PC-9 (cell line): ENCODE results near the gene MEIS2. TPM values are rescaled to one million over a fixed set of nuclear protein-coding genes. Genes with fewer than 3 reads are reported as not detected.

ENCODE experiments used
- BruUV-seq: library from RNA; stranded (reverse); fragments of 400-500 nt; replicated peaks from 2 replicates; lab custom pipeline; 2021; lab: Mats Ljungman, UMichigan
- CTCF ChIA-PET: fragments of 300-600 bp; sonication (Branson Sonifier 250); formaldehyde crosslinking; loops from one replicate; lab custom pipeline; 2022; ENCODE audit warnings: antibody characterized with exemption; lab: Charles Lee
- POLR2A ChIA-PET: fragments of 300-600 bp; sonication (Branson Sonifier 250); formaldehyde crosslinking; loops from one replicate; lab custom pipeline; 2022; ENCODE audit warnings: antibody characterized with exemption; ENCODE audit not compliant: unreplicated experiment; lab: Charles Lee
- DNase-seq, 2 experiments: peaks; one replicate each; pipeline versions ENCODE4 v3.0.0 to v3.0.0-alpha.2; 2015 to 2022; ENCODE audit warnings: mixed read lengths in 1 of 2
- H2AFZ ChIP-seq: fragments of 200-600 bp; sonication (generic); 2 replicates; pipeline ENCODE4 v1.8.1; 2017; ENCODE audit warnings: antibody characterized with exemption
- H3F3A ChIP-seq: fragments of 200-600 bp; sonication (generic); 2 replicates; pipeline ENCODE4 v1.8.1; 2017; ENCODE audit warnings: antibody characterized with exemption, mild to moderate bottlenecking, low read depth; ENCODE audit not compliant: insufficient read depth
- H3K27ac ChIP-seq: fragments of 200-600 bp; sonication (generic); 2 replicates; pipeline ENCODE4 v1.6.1; 2016; ENCODE audit warnings: mixed run types
- H3K27me3 ChIP-seq: fragments of 200-600 bp; sonication (generic); 2 replicates; pipeline ENCODE4 v1.6.1; 2016; ENCODE audit warnings: low read depth, mixed run types; ENCODE audit not compliant: insufficient read depth
- H3K36me3 ChIP-seq: fragments of 200-600 bp; sonication (generic); 2 replicates; pipeline ENCODE4 v1.6.1; 2016; ENCODE audit warnings: low read depth, mixed run types
- H3K4me1 ChIP-seq: fragments of 200-600 bp; sonication (generic); replicated peaks from 2 replicates; pipeline ENCODE4 v1.6.1; 2016; ENCODE audit warnings: mixed run types; ENCODE audit not compliant: insufficient read depth
- H3K4me2 ChIP-seq: fragments of 200-600 bp; sonication (generic); 2 replicates; pipeline ENCODE4 v1.6.1; 2017; ENCODE audit warnings: mixed run types
- H3K4me3 ChIP-seq: fragments of 200-600 bp; sonication (generic); 2 replicates; pipeline ENCODE4 v1.6.1; 2016; ENCODE audit warnings: mixed run types
- H3K79me2 ChIP-seq: fragments of 200-600 bp; sonication (generic); 2 replicates; pipeline ENCODE4 v1.6.1; 2017; ENCODE audit warnings: low read depth, mixed run types
- H3K9me2 ChIP-seq: fragments of 200-600 bp; sonication (generic); 2 replicates; pipeline ENCODE4 v1.8.1; 2017; ENCODE audit warnings: mild to moderate bottlenecking; ENCODE audit not compliant: insufficient read depth
- H3K9me3 ChIP-seq: fragments of 200-600 bp; sonication (generic); 2 replicates; pipeline ENCODE4 v1.8.1; 2016; ENCODE audit warnings: low read depth; ENCODE audit not compliant: insufficient read depth
- H4K20me1 ChIP-seq: fragments of 200-600 bp; sonication (generic); 2 replicates; pipeline ENCODE4 v1.8.1; 2017; ENCODE audit not compliant: insufficient read depth
- CTCF ChIP-seq: fragments of 200-600 bp; sonication (generic); conservative IDR thresholded peaks from 2 replicates; pipeline ENCODE4 v1.6.1; 2017; ENCODE audit warnings: mixed run types, antibody characterized with exemption, mild to moderate bottlenecking, moderate library complexity
- EZH2 ChIP-seq: fragments of 200-600 bp; sonication (generic); IDR thresholded peaks from 2 replicates; pipeline ENCODE4 v1.8.0; 2017; ENCODE audit warnings: antibody characterized with exemption, low read depth
- intact Hi-C: fragments of 100-400 bp; cut with micrococcal nuclease; formaldehyde crosslinking; loops from one replicate; pipeline ENCODE4 v1.10.0; 2022; ENCODE audit not compliant: unreplicated experiment
- total RNA-seq: library from RNA; stranded (reverse); gene quantifications from 2 replicates; pipeline ENCODE4 v1.2.3, GENCODE V29; 2021

The MEIS2 gene
- total RNA-seq, 1 experiment from 2014 or later: 29.1 TPM

GRCh38 chr15:36893276-36893675 lies 207.1 kb downstream of the MEIS2 start:
- Histone ChIP-seq H3K27me3 (no peaks in the 10 kb centered on the region), H3K4me1 (no peaks in the 10 kb centered on the region), H3K9me3 (no peaks in the 10 kb centered on the region), H4K20me1 (no peaks in the 10 kb centered on the region), H2AFZ (no peak overlapping the region), H3K4me2 (no peak overlapping the region), H3K36me3 (no peaks in the 10 kb centered on the region), H3F3A (no peaks in the 10 kb centered on the region), H3K79me2 (no peaks in the 10 kb centered on the region), H3K27ac (no peak overlapping the region), H3K9me2 (no peaks in the 10 kb centered on the region), H3K4me3 (no peak overlapping the region)
- DNase-seq: no peak
- BruUV-seq: no TSS peak
- ChIA-PET CTCF (no interaction called here), POLR2A (interaction anchor here (0.6 kb wide), 1 partner anchor 1164 kb away, joined by 7 read pairs; no protein-coding TSS in a partner anchor)
- TF ChIP-seq CTCF (no peak), EZH2 (no peak)
- intact Hi-C loops: no loop called here

GRCh38 chr15:36888011-36888992 lies 212.0 kb downstream of the MEIS2 start:
- Histone ChIP-seq H3K27me3 (no peaks in the 10 kb centered on the region), H3K9me2 (no peaks in the 10 kb centered on the region), H3K9me3 (no peaks in the 10 kb centered on the region), H3F3A (no peaks in the 10 kb centered on the region), H3K4me2 (no peak overlapping the region), H3K4me3 (no peak overlapping the region), H4K20me1 (no peaks in the 10 kb centered on the region), H3K79me2 (no peaks in the 10 kb centered on the region), H2AFZ (no peak overlapping the region), H3K36me3 (no peaks in the 10 kb centered on the region), H3K4me1 (no peaks in the 10 kb centered on the region), H3K27ac (no peak overlapping the region)
- no peak for DNase-seq
- no TSS peak for BruUV-seq
- intact Hi-C loops: no loop called here
- CTCF ChIA-PET: interaction anchor here (0.6 kb wide), 1 partner anchor 245 kb away, joined by 5 read pairs; no protein-coding TSS in a partner anchor
- TF ChIP-seq EZH2 (no peak), CTCF (no peak)
- POLR2A ChIA-PET: no interaction called here

GRCh38 chr15:36887214-36887961 lies 213.0 kb downstream of the MEIS2 start:
- no peak overlapping the region for H3K27ac ChIP-seq
- no peaks in the 10 kb centered on the region for H3F3A ChIP-seq
- H2AFZ ChIP-seq: no peak overlapping the region
- ChIA-PET POLR2A (no interaction called here), CTCF (no interaction called here)
- no peaks in the 10 kb centered on the region for H3K9me2 ChIP-seq
- no peak for DNase-seq
- H3K27me3 ChIP-seq: no peaks in the 10 kb centered on the region
- H4K20me1 ChIP-seq: no peaks in the 10 kb centered on the region
- H3K4me2 ChIP-seq: no peak overlapping the region
- no peaks in the 10 kb centered on the region for H3K79me2 ChIP-seq
- no peaks in the 10 kb centered on the region for H3K36me3 ChIP-seq
- intact Hi-C loops: no loop called here
- no peak overlapping the region for H3K4me3 ChIP-seq
- BruUV-seq: no TSS peak
- H3K9me3 ChIP-seq: no peaks in the 10 kb centered on the region
- TF ChIP-seq EZH2: no peak
- no peak for TF ChIP-seq CTCF
- H3K4me1 ChIP-seq: no peaks in the 10 kb centered on the region
